IMR-90 (cell line): ENCODE results near the gene RNPEP. TPM values are rescaled to one million over a fixed set of nuclear protein-coding genes. Genes with fewer than 3 reads are reported as not detected.

Experiments
- ATAC-seq: fragments of 200-7000 bp; cut with Tn5 transposase; 2 replicates; pipeline ENCODE4 v1.9.1; 2020; ENCODE audit warnings: low read depth, mild to moderate bottlenecking, moderate library complexity
- BruUV-seq: library from RNA; stranded (reverse); fragments of 400-500 nt; replicated peaks from 2 replicates; lab custom pipeline; 2021; lab: Mats Ljungman, UMichigan
- CTCF ChIA-PET: fragments of 300-600 bp; formaldehyde crosslinking; extraction: SDS; loops from one replicate; lab custom pipeline; 2021; ENCODE audit warnings: antibody characterized with exemption; lab: Yijun Ruan, JAX
- POLR2A ChIA-PET: fragments of 300-600 bp; sonication (Branson Sonifier 250); formaldehyde crosslinking; loops from one replicate; lab custom pipeline; 2022; ENCODE audit warnings: antibody characterized with exemption; ENCODE audit not compliant: unreplicated experiment; lab: Charles Lee
- DNase-seq: peaks from one replicate; pipeline ENCODE4 v3.0.0; 2013
- H2AFZ ChIP-seq: replicated peaks from 2 replicates; pipeline ENCODE3; 2013; ENCODE audit warnings: low read length, mild to moderate bottlenecking; ENCODE audit not compliant: poor library complexity
- H2AK5ac ChIP-seq: 2 replicates; pipeline ENCODE4 v1.6.1; 2013; ENCODE audit warnings: low read depth, low read length, inconsistent platforms
- H2AK9ac ChIP-seq: replicated peaks from 2 replicates; pipeline ENCODE3; 2013; ENCODE audit warnings: mild to moderate bottlenecking, low read depth, low read length, moderate library complexity; ENCODE audit not compliant: poor library complexity
- H2BK120ac ChIP-seq: 2 replicates; pipeline ENCODE4 v1.6.1; 2013; ENCODE audit warnings: low read depth, low read length, inconsistent platforms
- H2BK15ac ChIP-seq: 3 replicates; pipeline ENCODE4 v1.6.1; 2013; ENCODE audit warnings: low read depth, low read length, inconsistent platforms
- H2BK20ac ChIP-seq: 2 replicates; pipeline ENCODE4 v1.6.1; 2013; ENCODE audit warnings: low read depth, mild to moderate bottlenecking, inconsistent platforms, low read length, moderate library complexity
- H2BK5ac ChIP-seq: 2 replicates; pipeline ENCODE4 v1.6.1; 2013; ENCODE audit warnings: mild to moderate bottlenecking, low read depth, low read length, inconsistent platforms; ENCODE audit not compliant: poor library complexity, severe bottlenecking
- H3K14ac ChIP-seq: replicated peaks from 2 replicates; pipeline ENCODE4 v1.6.1; 2013; ENCODE audit warnings: low read depth, low read length, inconsistent platforms
- H3K18ac ChIP-seq: 2 replicates; pipeline ENCODE4 v1.6.1; 2013; ENCODE audit warnings: low read depth, low read length, control low read depth
- H3K23ac ChIP-seq: 2 replicates; pipeline ENCODE4 v1.6.1; 2013; ENCODE audit warnings: low read depth, low read length, inconsistent platforms
- H3K27ac ChIP-seq: 2 replicates; pipeline ENCODE4 v1.5.1; 2013; ENCODE audit warnings: mild to moderate bottlenecking, control low read depth, low read length; ENCODE audit not compliant: insufficient read depth
- H3K27me3 ChIP-seq: 2 replicates; pipeline ENCODE4 v1.6.1; 2013; ENCODE audit warnings: low read length; ENCODE audit not compliant: control insufficient read depth, insufficient read depth
- H3K36me3 ChIP-seq: 2 replicates; pipeline ENCODE4 v1.6.1; 2013; ENCODE audit warnings: low read length, mixed read lengths; ENCODE audit not compliant: control insufficient read depth, insufficient read depth
- H3K4ac ChIP-seq: 2 replicates; pipeline ENCODE4 v1.6.1; 2013; ENCODE audit warnings: low read depth, low read length, inconsistent platforms
- H3K4me1 ChIP-seq: 2 replicates; pipeline ENCODE4 v1.6.1; 2013; ENCODE audit warnings: low read length, mixed read lengths; ENCODE audit not compliant: control insufficient read depth, insufficient read depth
- H3K4me2 ChIP-seq: 2 replicates; pipeline ENCODE4 v1.6.1; 2013; ENCODE audit warnings: low read depth, mild to moderate bottlenecking, control low read depth, low read length, moderate library complexity
- H3K4me3 ChIP-seq: 2 replicates; pipeline ENCODE4 v1.5.1; 2013; ENCODE audit warnings: low read depth, mild to moderate bottlenecking, control low read depth, low read length, moderate library complexity; ENCODE audit not compliant: insufficient read depth
- H3K56ac ChIP-seq: 2 replicates; pipeline ENCODE4 v1.6.1; 2013; ENCODE audit warnings: low read length, inconsistent platforms; ENCODE audit not compliant: insufficient read depth; ENCODE audit errors: extremely low read depth
- H3K79me1 ChIP-seq, 2 experiments: 2 replicates each; pipeline ENCODE4 v1.6.1; 2013; ENCODE audit warnings: low read length in 2 of 2, inconsistent platforms in 1 of 2, low read depth in 1 of 2
- H3K9ac ChIP-seq: 2 replicates; pipeline ENCODE4 v1.6.1; 2013; ENCODE audit warnings: low read depth, low read length, control low read depth
- H3K9me1 ChIP-seq: 2 replicates; pipeline ENCODE4 v1.6.1; 2013; ENCODE audit warnings: low read length, inconsistent platforms; ENCODE audit not compliant: insufficient read depth
- H3K9me3 ChIP-seq: 2 replicates; pipeline ENCODE4 v1.6.1; 2013; ENCODE audit warnings: low read length; ENCODE audit not compliant: control insufficient read depth, insufficient read depth
- H4K20me1 ChIP-seq: 2 replicates; pipeline ENCODE4 v1.6.1; 2013; ENCODE audit warnings: low read length, inconsistent platforms; ENCODE audit not compliant: insufficient read depth
- H4K5ac ChIP-seq: 2 replicates; pipeline ENCODE4 v1.6.1; 2013; ENCODE audit warnings: mild to moderate bottlenecking, low read depth, low read length, control low read depth
- H4K8ac ChIP-seq, 2 experiments: 2 replicates each; pipeline ENCODE4 v1.6.1; 2013; ENCODE audit warnings: low read depth in 2 of 2, low read length in 2 of 2, control low read depth in 1 of 2, inconsistent platforms in 1 of 2
- H4K91ac ChIP-seq: 2 replicates; pipeline ENCODE4 v1.6.1; 2013; ENCODE audit warnings: low read depth, low read length, inconsistent platforms; ENCODE audit not compliant: insufficient read depth
- BHLHE40 ChIP-seq: fragments of 150-350 bp; IDR thresholded peaks from 2 replicates; pipeline ENCODE4 v1.6.1; 2016; ENCODE audit warnings: mild to moderate bottlenecking, low read depth, low read length
- CEBPB ChIP-seq: IDR thresholded peaks from 2 replicates; pipeline ENCODE4 v1.6.1; 2012; ENCODE audit warnings: low read depth, low read length, improper control_type of control experiment
- CHD1 ChIP-seq: IDR thresholded peaks from 2 replicates; pipeline ENCODE4 v1.6.1; 2012; ENCODE audit warnings: low read depth, low read length, improper control_type of control experiment
- FOS ChIP-seq: fragments of 150-350 bp; IDR thresholded peaks from 2 replicates; pipeline ENCODE4 v1.6.1; 2016; ENCODE audit warnings: low read depth, low read length
- MAZ ChIP-seq: IDR thresholded peaks from 2 replicates; pipeline ENCODE4 v1.6.1; 2012; ENCODE audit warnings: low read depth, mild to moderate bottlenecking, low read length, improper control_type of control experiment, moderate library complexity, borderline replicate concordance
- MXI1 ChIP-seq: IDR thresholded peaks from 2 replicates; pipeline ENCODE4 v1.6.1; 2012; ENCODE audit warnings: low read depth, mild to moderate bottlenecking, low read length, moderate library complexity, borderline replicate concordance
- NFE2L2 ChIP-seq: fragments of 150-350 bp; IDR thresholded peaks from 2 replicates; pipeline ENCODE4 v1.6.1; 2016; ENCODE audit warnings: low read depth, mild to moderate bottlenecking, low read length
- POLR2A ChIP-seq: IDR thresholded peaks from 2 replicates; pipeline ENCODE4 v1.6.1; 2012; ENCODE audit warnings: mild to moderate bottlenecking, low read depth, low read length
- RAD21 ChIP-seq: IDR thresholded peaks from 2 replicates; pipeline ENCODE4 v1.6.1; 2012; ENCODE audit warnings: low read length, improper control_type of control experiment
- RCOR1 ChIP-seq: IDR thresholded peaks from 2 replicates; pipeline ENCODE4 v1.6.1; 2012; ENCODE audit warnings: mild to moderate bottlenecking, low read length, improper control_type of control experiment; ENCODE audit not compliant: insufficient replicate concordance
- RFX5 ChIP-seq: IDR thresholded peaks from 2 replicates; pipeline ENCODE4 v1.8.0; 2012; ENCODE audit warnings: low read depth, mild to moderate bottlenecking, low read length, moderate library complexity
- SMC3 ChIP-seq: fragments of 150-350 bp; IDR thresholded peaks from 2 replicates; pipeline ENCODE4 v1.6.1; 2016; ENCODE audit warnings: low read depth, mild to moderate bottlenecking, antibody characterized with exemption, low read length, moderate library complexity
- WGBS, 2 experiments: methylation state at CpG; one replicate each; pipeline versions ENCODE4 v1.1.5 to v1.1.7; 2013; ENCODE audit warnings: missing lambda C conversion rate in 2 of 2; ENCODE audit not compliant: insufficient read length in 1 of 2; ENCODE audit errors: extremely low coverage in 2 of 2; 5-methylcytosine and 5-hydroxymethylcytosine counted together
- dilution Hi-C: fragments of 300-500 bp; cut with HindIII; formaldehyde crosslinking; loops from one replicate; pipeline ENCODE4 v1.14.3; 2018; ENCODE audit warnings: low sequenced_read_pairs; ENCODE audit not compliant: unreplicated experiment
- in situ Hi-C: fragments of 300-500 bp; cut with MboI; formaldehyde crosslinking; loops from 3 replicates; pipeline ENCODE4 v1.14.3; 2019; ENCODE audit warnings: low sequenced_read_pairs, inconsistent platforms, mixed read lengths
- intact Hi-C: fragments of 100-400 bp; cut with micrococcal nuclease; formaldehyde crosslinking; loops from 2 replicates; pipeline ENCODE4 v1.10.0; 2022
- polyA plus RNA-seq, 3 experiments: library from polyadenylated mRNA; depleted of rRNA; stranded (reverse); fragments of >200 nt; gene quantifications; 2 replicates each; pipeline ENCODE4 v1.2.3, GENCODE V29; 2012; ENCODE audit warnings: low replicate concordance in 1 of 3
- total RNA-seq: library from RNA; depleted of rRNA; stranded (reverse); fragments of >200 nt; gene quantifications from 2 replicates; pipeline ENCODE4 v1.2.3, GENCODE V29; 2012
- TF ChIP-seq, protein P1 (sequence below): fragments of 150-350 bp; IDR thresholded peaks from 2 replicates; pipeline ENCODE4 v1.6.1; 2016; ENCODE audit warnings: low read depth, mild to moderate bottlenecking, low read length, moderate library complexity, borderline replicate concordance
- TF ChIP-seq, protein P2 (sequence below): conservative IDR thresholded peaks from 2 replicates; pipeline ENCODE4 v1.5.1; 2012; ENCODE audit warnings: mild to moderate bottlenecking, low read depth, low read length, improper control_type of control experiment
- TF ChIP-seq, protein P3 (sequence below): fragments of 150-350 bp; IDR thresholded peaks from 2 replicates; pipeline ENCODE4 v1.6.1; 2017; ENCODE audit warnings: mild to moderate bottlenecking, antibody characterized with exemption, low read length, low read depth

The RNPEP gene
- total and polyA plus RNA-seq, 2 of the 4 experiments (the other 2 are of a cell fraction), result 49.8 to 75.4 TPM

DNA sequence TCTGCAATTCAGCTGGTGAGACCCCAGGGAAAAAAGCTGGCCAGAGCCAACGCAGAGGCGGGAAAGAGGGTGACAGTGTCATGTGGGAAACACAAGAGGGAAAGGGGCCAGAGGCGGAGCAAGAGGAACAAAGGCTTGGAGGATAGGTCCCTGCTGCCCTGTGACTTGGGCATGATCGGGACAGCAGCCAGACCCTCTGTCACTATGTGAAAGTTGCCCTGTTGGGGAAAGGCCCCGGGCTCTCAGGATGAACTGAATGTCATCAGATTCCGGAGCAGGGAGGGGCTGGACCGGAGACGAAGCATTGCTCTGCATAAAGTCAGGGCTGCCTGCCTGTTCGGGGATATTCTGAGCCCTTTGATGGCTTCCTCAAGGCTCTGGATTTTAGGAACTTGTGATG lies 22.3 kb downstream of the RNPEP start:
- Histone ChIP-seq H2BK120ac (no peak overlapping the region), H2AK9ac (no peak overlapping the region), H2AK5ac (no peak overlapping the region), H2BK5ac (no peak overlapping the region), H3K14ac (no peak overlapping the region), H3K23ac (no peak overlapping the region), H3K36me3 (peaks cover 49% of the 10 kb centered on the region), H3K4ac (no peak overlapping the region), H3K79me1 (no peaks in the 10 kb centered on the region), H4K5ac (no peak overlapping the region), H4K20me1 (no peaks in the 10 kb centered on the region), H3K9ac (no peak overlapping the region), H3K9me1 (no peaks in the 10 kb centered on the region; the same call in 1 of the 2 replicates), H4K8ac (no peak overlapping the region), H2AFZ (no peak overlapping the region), H3K9me3 (no peaks in the 10 kb centered on the region), H3K27ac (no peak overlapping the region), H3K4me3 (no peak overlapping the region), H3K56ac (no peak overlapping the region), H2BK20ac (no peak overlapping the region), H4K91ac (no peak overlapping the region), H3K27me3 (no peaks in the 10 kb centered on the region), H3K18ac (no peak overlapping the region), H3K4me1 (no peaks in the 10 kb centered on the region; the same call in 1 of the 2 replicates), H2BK15ac (no peak overlapping the region), H3K4me2 (no peak overlapping the region)
- no TSS peak for BruUV-seq
- dilution Hi-C loops, result no loop called here
- in situ Hi-C loops, result no loop called here
- no peak for DNase-seq
- 100% methylated on average over 1 of the region's 9 CpGs; no CpG with 5 or more reads in 1 of the 2 experiments for WGBS, 2 experiments
- intact Hi-C loops, result loop anchor here (5.0 kb wide), 1 partner anchor 133 kb away; no protein-coding TSS in a partner anchor
- no peak for ATAC-seq
- ChIA-PET POLR2A (no interaction called here), CTCF (interaction anchor here (0.6 to 0.7 kb wide), 2 partner anchors 108 to 121 kb away, joined by 3 to 5 read pairs; no protein-coding TSS in a partner anchor)
- TF ChIP-seq SMC3 (no peak), RCOR1 (no peak), CEBPB (no peak), POLR2A (no peak), MXI1 (no peak), RAD21 (no peak), MAZ (no peak), NFE2L2 (no peak), BHLHE40 (no peak), FOS (no peak), CHD1 (no peak), RFX5 (no peak)
- TF ChIP-seq, protein P1, sequence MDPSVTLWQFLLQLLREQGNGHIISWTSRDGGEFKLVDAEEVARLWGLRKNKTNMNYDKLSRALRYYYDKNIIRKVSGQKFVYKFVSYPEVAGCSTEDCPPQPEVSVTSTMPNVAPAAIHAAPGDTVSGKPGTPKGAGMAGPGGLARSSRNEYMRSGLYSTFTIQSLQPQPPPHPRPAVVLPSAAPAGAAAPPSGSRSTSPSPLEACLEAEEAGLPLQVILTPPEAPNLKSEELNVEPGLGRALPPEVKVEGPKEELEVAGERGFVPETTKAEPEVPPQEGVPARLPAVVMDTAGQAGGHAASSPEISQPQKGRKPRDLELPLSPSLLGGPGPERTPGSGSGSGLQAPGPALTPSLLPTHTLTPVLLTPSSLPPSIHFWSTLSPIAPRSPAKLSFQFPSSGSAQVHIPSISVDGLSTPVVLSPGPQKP, result no peak
- TF ChIP-seq, protein P2, sequence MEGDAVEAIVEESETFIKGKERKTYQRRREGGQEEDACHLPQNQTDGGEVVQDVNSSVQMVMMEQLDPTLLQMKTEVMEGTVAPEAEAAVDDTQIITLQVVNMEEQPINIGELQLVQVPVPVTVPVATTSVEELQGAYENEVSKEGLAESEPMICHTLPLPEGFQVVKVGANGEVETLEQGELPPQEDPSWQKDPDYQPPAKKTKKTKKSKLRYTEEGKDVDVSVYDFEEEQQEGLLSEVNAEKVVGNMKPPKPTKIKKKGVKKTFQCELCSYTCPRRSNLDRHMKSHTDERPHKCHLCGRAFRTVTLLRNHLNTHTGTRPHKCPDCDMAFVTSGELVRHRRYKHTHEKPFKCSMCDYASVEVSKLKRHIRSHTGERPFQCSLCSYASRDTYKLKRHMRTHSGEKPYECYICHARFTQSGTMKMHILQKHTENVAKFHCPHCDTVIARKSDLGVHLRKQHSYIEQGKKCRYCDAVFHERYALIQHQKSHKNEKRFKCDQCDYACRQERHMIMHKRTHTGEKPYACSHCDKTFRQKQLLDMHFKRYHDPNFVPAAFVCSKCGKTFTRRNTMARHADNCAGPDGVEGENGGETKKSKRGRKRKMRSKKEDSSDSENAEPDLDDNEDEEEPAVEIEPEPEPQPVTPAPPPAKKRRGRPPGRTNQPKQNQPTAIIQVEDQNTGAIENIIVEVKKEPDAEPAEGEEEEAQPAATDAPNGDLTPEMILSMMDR, result no peak
- TF ChIP-seq, protein P3, sequence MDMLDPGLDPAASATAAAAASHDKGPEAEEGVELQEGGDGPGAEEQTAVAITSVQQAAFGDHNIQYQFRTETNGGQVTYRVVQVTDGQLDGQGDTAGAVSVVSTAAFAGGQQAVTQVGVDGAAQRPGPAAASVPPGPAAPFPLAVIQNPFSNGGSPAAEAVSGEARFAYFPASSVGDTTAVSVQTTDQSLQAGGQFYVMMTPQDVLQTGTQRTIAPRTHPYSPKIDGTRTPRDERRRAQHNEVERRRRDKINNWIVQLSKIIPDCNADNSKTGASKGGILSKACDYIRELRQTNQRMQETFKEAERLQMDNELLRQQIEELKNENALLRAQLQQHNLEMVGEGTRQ, result no peak
